BJ (cell line): ENCODE measurements around the gene RAET1E. TPM values are rescaled to one million over a fixed set of nuclear protein-coding genes. Genes with fewer than 3 reads are reported as not detected.
"Not testable (repeated sequence)": the region's sequence is repeated elsewhere in the genome, so short reads cannot be mapped to it uniquely, and the experiment has no call there.

Source experiments
- CTCF ChIA-PET: fragments of 350-600 bp; formaldehyde crosslinking; extraction: SDS; loops from one replicate; lab custom pipeline; 2021; ENCODE audit warnings: antibody characterized with exemption, inconsistent platforms; lab: Yijun Ruan, JAX
- POLR2A ChIA-PET: fragments of 300-600 bp; sonication (Branson Sonifier 250); formaldehyde crosslinking; extraction: SDS; loops from one replicate; lab custom pipeline; 2021; ENCODE audit warnings: antibody characterized with exemption; lab: Charles Lee
- DNase-seq: peaks from one replicate; pipeline ENCODE4 v3.0.0-alpha.2; 2011; ENCODE audit warnings: low read depth
- H3K27me3 ChIP-seq: 2 replicates; pipeline ENCODE4 v1.6.0; 2011; ENCODE audit warnings: low read length; ENCODE audit not compliant: control insufficient read depth, insufficient read depth
- H3K36me3 ChIP-seq: 2 replicates; pipeline ENCODE4 v1.5.1; 2011; ENCODE audit warnings: low read length; ENCODE audit not compliant: control insufficient read depth, insufficient read depth
- H3K4me3 ChIP-seq: 2 replicates; pipeline ENCODE4 v1.5.1; 2011; ENCODE audit warnings: low read depth, mild to moderate bottlenecking, control low read depth, low read length
- CTCF ChIP-seq: IDR thresholded peaks from 2 replicates; pipeline ENCODE4 v1.5.1; 2011; ENCODE audit warnings: low read depth, mild to moderate bottlenecking, control low read depth, inconsistent platforms, low read length, moderate library complexity; ENCODE audit not compliant: insufficient read depth
- polyA plus RNA-seq: library from polyadenylated mRNA; depleted of rRNA; stranded (reverse); fragments of >200 nt; gene quantifications from 2 replicates; pipeline ENCODE4 v1.2.3, GENCODE V29; 2011; rRNA removed

Gene RAET1E
- polyA plus RNA-seq, 1 experiment = 0.31 TPM

GRCh38 chr6:149852881-149853280, 45.0 kb downstream of the RAET1E start:
- CTCF ChIA-PET = no interaction called here
- DNase-seq = no peak
- POLR2A ChIA-PET = no interaction called here

GRCh38 chr6:149852180-149852579, 45.7 kb downstream of the RAET1E start:
- ChIA-PET CTCF (no interaction called here), POLR2A (no interaction called here)
- no peak for TF ChIP-seq CTCF
- Histone ChIP-seq H3K4me3 (no peak overlapping the region), H3K27me3 (no peaks in the 10 kb centered on the region), H3K36me3 (no peaks in the 10 kb centered on the region)
- no peak for DNase-seq

More at GRCh38 chr6:149852881-149853280, 45.0 kb downstream of the RAET1E start:
- no peak for TF ChIP-seq CTCF
- Histone ChIP-seq H3K4me3 (no peak overlapping the region), H3K36me3 (no peaks in the 10 kb centered on the region), H3K27me3 (no peaks in the 10 kb centered on the region)

GRCh38 chr6:149851461-149852110, 46.3 kb downstream of the RAET1E start:
- Histone ChIP-seq H3K36me3 (no peaks in the 10 kb centered on the region), H3K27me3 (no peaks in the 10 kb centered on the region), H3K4me3 (no peak overlapping the region)
- POLR2A ChIA-PET = no interaction called here
- DNase-seq = no peak
- CTCF ChIA-PET = interaction anchor here (1.6 kb wide), 1 partner anchor 11 kb away, joined by 4 read pairs; no protein-coding TSS in a partner anchor
- TF ChIP-seq CTCF = no peak

GRCh38 chr6:149848343-149848742, 49.6 kb downstream of the RAET1E start:
- H3K4me3 ChIP-seq, DNase-seq, H3K36me3 ChIP-seq, H3K27me3 ChIP-seq: not testable (repeated sequence)
- ChIA-PET POLR2A (interaction anchor here (0.6 kb wide), 1 partner anchor 18 kb away, joined by 3 read pairs; no protein-coding TSS in a partner anchor), CTCF (interaction anchor here (0.6 to 5.5 kb wide), 3 partner anchors 10 to 35 kb away, joined by 3 to 27 read pairs (median 4); partner anchors contain the start of gene LRP11)

Other genes with a start within 250 kb of the RAET1E start
- gene KATNA1, start 249.4 kb downstream of the RAET1E start, polyA plus RNA-seq = 15.6 and 26.9 TPM in 2 replicates
- 12.4 and 16.7 TPM in 2 replicates for gene LATS1, start 180.0 kb downstream of the RAET1E start, polyA plus RNA-seq
- 20.1 and 35.4 TPM in 2 replicates for gene NUP43, start 151.6 kb downstream of the RAET1E start, polyA plus RNA-seq
- gene PCMT1, start 148.4 kb downstream of the RAET1E start, polyA plus RNA-seq = 63.2 and 106 TPM in 2 replicates
- gene LRP11, start 33.8 kb downstream of the RAET1E start, polyA plus RNA-seq = 26.3 and 32.6 TPM in 2 replicates
- 0.77 and 1.1 TPM in 2 replicates for gene RAET1G, start 25.0 kb upstream of the RAET1E start, polyA plus RNA-seq
- gene ULBP2, start 43.9 kb upstream of the RAET1E start, polyA plus RNA-seq = 15.1 and 22.8 TPM in 2 replicates
- gene ULBP1, start 65.8 kb upstream of the RAET1E start, polyA plus RNA-seq = 2.6 TPM in 2 replicates
- not detected in 2 replicates for gene RAET1L, start 127.4 kb upstream of the RAET1E start, polyA plus RNA-seq
- gene ULBP3, start 171.0 kb upstream of the RAET1E start, polyA plus RNA-seq = 5.6 and 6.0 TPM in 2 replicates
- gene PPP1R14C, start 244.9 kb upstream of the RAET1E start, polyA plus RNA-seq = 0.05 and 0.11 TPM in 2 replicates